IMR-90 (cell line): ENCODE data around the gene MCMBP. TPM values are rescaled to one million over a fixed set of nuclear protein-coding genes. Genes with fewer than 3 reads are reported as not detected.

Source experiments
- ATAC-seq: fragments of 200-7000 bp; cut with Tn5 transposase; 2 replicates; pipeline ENCODE4 v1.9.1; 2020; ENCODE audit warnings: low read depth, mild to moderate bottlenecking, moderate library complexity
- BruUV-seq: library from RNA; stranded (reverse); fragments of 400-500 nt; replicated peaks from 2 replicates; lab custom pipeline; 2021; lab: Mats Ljungman, UMichigan
- CTCF ChIA-PET: fragments of 300-600 bp; formaldehyde crosslinking; extraction: SDS; loops from one replicate; lab custom pipeline; 2021; ENCODE audit warnings: antibody characterized with exemption; lab: Yijun Ruan, JAX
- POLR2A ChIA-PET: fragments of 300-600 bp; sonication (Branson Sonifier 250); formaldehyde crosslinking; loops from one replicate; lab custom pipeline; 2022; ENCODE audit warnings: antibody characterized with exemption; ENCODE audit not compliant: unreplicated experiment; lab: Charles Lee
- DNase-seq: peaks from one replicate; pipeline ENCODE4 v3.0.0; 2013
- H2AFZ ChIP-seq: replicated peaks from 2 replicates; pipeline ENCODE3; 2013; ENCODE audit warnings: low read length, mild to moderate bottlenecking; ENCODE audit not compliant: poor library complexity
- H2AK5ac ChIP-seq: 2 replicates; pipeline ENCODE4 v1.6.1; 2013; ENCODE audit warnings: low read depth, low read length, inconsistent platforms
- H2AK9ac ChIP-seq: replicated peaks from 2 replicates; pipeline ENCODE3; 2013; ENCODE audit warnings: mild to moderate bottlenecking, low read depth, low read length, moderate library complexity; ENCODE audit not compliant: poor library complexity
- H2BK120ac ChIP-seq: 2 replicates; pipeline ENCODE4 v1.6.1; 2013; ENCODE audit warnings: low read depth, low read length, inconsistent platforms
- H2BK15ac ChIP-seq: 3 replicates; pipeline ENCODE4 v1.6.1; 2013; ENCODE audit warnings: low read depth, low read length, inconsistent platforms
- H2BK20ac ChIP-seq: 2 replicates; pipeline ENCODE4 v1.6.1; 2013; ENCODE audit warnings: low read depth, mild to moderate bottlenecking, inconsistent platforms, low read length, moderate library complexity
- H2BK5ac ChIP-seq: 2 replicates; pipeline ENCODE4 v1.6.1; 2013; ENCODE audit warnings: mild to moderate bottlenecking, low read depth, low read length, inconsistent platforms; ENCODE audit not compliant: poor library complexity, severe bottlenecking
- H3K14ac ChIP-seq: replicated peaks from 2 replicates; pipeline ENCODE4 v1.6.1; 2013; ENCODE audit warnings: low read depth, low read length, inconsistent platforms
- H3K18ac ChIP-seq: 2 replicates; pipeline ENCODE4 v1.6.1; 2013; ENCODE audit warnings: low read depth, low read length, control low read depth
- H3K23ac ChIP-seq: 2 replicates; pipeline ENCODE4 v1.6.1; 2013; ENCODE audit warnings: low read depth, low read length, inconsistent platforms
- H3K27ac ChIP-seq: 2 replicates; pipeline ENCODE4 v1.5.1; 2013; ENCODE audit warnings: mild to moderate bottlenecking, control low read depth, low read length; ENCODE audit not compliant: insufficient read depth
- H3K27me3 ChIP-seq: 2 replicates; pipeline ENCODE4 v1.6.1; 2013; ENCODE audit warnings: low read length; ENCODE audit not compliant: control insufficient read depth, insufficient read depth
- H3K36me3 ChIP-seq: 2 replicates; pipeline ENCODE4 v1.6.1; 2013; ENCODE audit warnings: low read length, mixed read lengths; ENCODE audit not compliant: control insufficient read depth, insufficient read depth
- H3K4ac ChIP-seq: 2 replicates; pipeline ENCODE4 v1.6.1; 2013; ENCODE audit warnings: low read depth, low read length, inconsistent platforms
- H3K4me1 ChIP-seq: 2 replicates; pipeline ENCODE4 v1.6.1; 2013; ENCODE audit warnings: low read length, mixed read lengths; ENCODE audit not compliant: control insufficient read depth, insufficient read depth
- H3K4me2 ChIP-seq: 2 replicates; pipeline ENCODE4 v1.6.1; 2013; ENCODE audit warnings: low read depth, mild to moderate bottlenecking, control low read depth, low read length, moderate library complexity
- H3K4me3 ChIP-seq: 2 replicates; pipeline ENCODE4 v1.5.1; 2013; ENCODE audit warnings: low read depth, mild to moderate bottlenecking, control low read depth, low read length, moderate library complexity; ENCODE audit not compliant: insufficient read depth
- H3K56ac ChIP-seq: 2 replicates; pipeline ENCODE4 v1.6.1; 2013; ENCODE audit warnings: low read length, inconsistent platforms; ENCODE audit not compliant: insufficient read depth; ENCODE audit errors: extremely low read depth
- H3K79me1 ChIP-seq, 2 experiments: 2 replicates each; pipeline ENCODE4 v1.6.1; 2013; ENCODE audit warnings: low read length in 2 of 2, inconsistent platforms in 1 of 2, low read depth in 1 of 2
- H3K9ac ChIP-seq: 2 replicates; pipeline ENCODE4 v1.6.1; 2013; ENCODE audit warnings: low read depth, low read length, control low read depth
- H3K9me1 ChIP-seq: 2 replicates; pipeline ENCODE4 v1.6.1; 2013; ENCODE audit warnings: low read length, inconsistent platforms; ENCODE audit not compliant: insufficient read depth
- H3K9me3 ChIP-seq: 2 replicates; pipeline ENCODE4 v1.6.1; 2013; ENCODE audit warnings: low read length; ENCODE audit not compliant: control insufficient read depth, insufficient read depth
- H4K20me1 ChIP-seq: 2 replicates; pipeline ENCODE4 v1.6.1; 2013; ENCODE audit warnings: low read length, inconsistent platforms; ENCODE audit not compliant: insufficient read depth
- H4K5ac ChIP-seq: 2 replicates; pipeline ENCODE4 v1.6.1; 2013; ENCODE audit warnings: mild to moderate bottlenecking, low read depth, low read length, control low read depth
- H4K8ac ChIP-seq, 2 experiments: 2 replicates each; pipeline ENCODE4 v1.6.1; 2013; ENCODE audit warnings: low read depth in 2 of 2, low read length in 2 of 2, control low read depth in 1 of 2, inconsistent platforms in 1 of 2
- H4K91ac ChIP-seq: 2 replicates; pipeline ENCODE4 v1.6.1; 2013; ENCODE audit warnings: low read depth, low read length, inconsistent platforms; ENCODE audit not compliant: insufficient read depth
- BHLHE40 ChIP-seq: fragments of 150-350 bp; IDR thresholded peaks from 2 replicates; pipeline ENCODE4 v1.6.1; 2016; ENCODE audit warnings: mild to moderate bottlenecking, low read depth, low read length
- CEBPB ChIP-seq: IDR thresholded peaks from 2 replicates; pipeline ENCODE4 v1.6.1; 2012; ENCODE audit warnings: low read depth, low read length, improper control_type of control experiment
- CHD1 ChIP-seq: IDR thresholded peaks from 2 replicates; pipeline ENCODE4 v1.6.1; 2012; ENCODE audit warnings: low read depth, low read length, improper control_type of control experiment
- MAFK ChIP-seq: IDR thresholded peaks from 2 replicates; pipeline ENCODE4 v1.6.1; 2012; ENCODE audit warnings: low read depth, low read length, improper control_type of control experiment
- MAZ ChIP-seq: IDR thresholded peaks from 2 replicates; pipeline ENCODE4 v1.6.1; 2012; ENCODE audit warnings: low read depth, mild to moderate bottlenecking, low read length, improper control_type of control experiment, moderate library complexity, borderline replicate concordance
- MXI1 ChIP-seq: IDR thresholded peaks from 2 replicates; pipeline ENCODE4 v1.6.1; 2012; ENCODE audit warnings: low read depth, mild to moderate bottlenecking, low read length, moderate library complexity, borderline replicate concordance
- POLR2A ChIP-seq: IDR thresholded peaks from 2 replicates; pipeline ENCODE4 v1.6.1; 2012; ENCODE audit warnings: mild to moderate bottlenecking, low read depth, low read length
- RAD21 ChIP-seq: IDR thresholded peaks from 2 replicates; pipeline ENCODE4 v1.6.1; 2012; ENCODE audit warnings: low read length, improper control_type of control experiment
- SMC3 ChIP-seq: fragments of 150-350 bp; IDR thresholded peaks from 2 replicates; pipeline ENCODE4 v1.6.1; 2016; ENCODE audit warnings: low read depth, mild to moderate bottlenecking, antibody characterized with exemption, low read length, moderate library complexity
- WGBS, 2 experiments: methylation state at CpG; one replicate each; pipeline versions ENCODE4 v1.1.5 to v1.1.7; 2013; ENCODE audit warnings: missing lambda C conversion rate in 2 of 2; ENCODE audit not compliant: insufficient read length in 1 of 2; ENCODE audit errors: extremely low coverage in 2 of 2; 5-methylcytosine and 5-hydroxymethylcytosine counted together
- dilution Hi-C: fragments of 300-500 bp; cut with HindIII; formaldehyde crosslinking; loops from one replicate; pipeline ENCODE4 v1.14.3; 2018; ENCODE audit warnings: low sequenced_read_pairs; ENCODE audit not compliant: unreplicated experiment
- in situ Hi-C: fragments of 300-500 bp; cut with MboI; formaldehyde crosslinking; loops from 3 replicates; pipeline ENCODE4 v1.14.3; 2019; ENCODE audit warnings: low sequenced_read_pairs, inconsistent platforms, mixed read lengths
- intact Hi-C: fragments of 100-400 bp; cut with micrococcal nuclease; formaldehyde crosslinking; loops from 2 replicates; pipeline ENCODE4 v1.10.0; 2022
- polyA plus RNA-seq, 3 experiments: library from polyadenylated mRNA; depleted of rRNA; stranded (reverse); fragments of >200 nt; gene quantifications; 2 replicates each; pipeline ENCODE4 v1.2.3, GENCODE V29; 2012; ENCODE audit warnings: low replicate concordance in 1 of 3
- total RNA-seq: library from RNA; depleted of rRNA; stranded (reverse); fragments of >200 nt; gene quantifications from 2 replicates; pipeline ENCODE4 v1.2.3, GENCODE V29; 2012
- TF ChIP-seq, protein P1 (sequence below): fragments of 150-350 bp; IDR thresholded peaks from 2 replicates; pipeline ENCODE4 v1.6.1; 2017; ENCODE audit warnings: mild to moderate bottlenecking, antibody characterized with exemption, low read length, low read depth

Gene MCMBP
- total and polyA plus RNA-seq, 2 of the 4 experiments (the other 2 are of a cell fraction): 39.0 to 59.9 TPM

DNA sequence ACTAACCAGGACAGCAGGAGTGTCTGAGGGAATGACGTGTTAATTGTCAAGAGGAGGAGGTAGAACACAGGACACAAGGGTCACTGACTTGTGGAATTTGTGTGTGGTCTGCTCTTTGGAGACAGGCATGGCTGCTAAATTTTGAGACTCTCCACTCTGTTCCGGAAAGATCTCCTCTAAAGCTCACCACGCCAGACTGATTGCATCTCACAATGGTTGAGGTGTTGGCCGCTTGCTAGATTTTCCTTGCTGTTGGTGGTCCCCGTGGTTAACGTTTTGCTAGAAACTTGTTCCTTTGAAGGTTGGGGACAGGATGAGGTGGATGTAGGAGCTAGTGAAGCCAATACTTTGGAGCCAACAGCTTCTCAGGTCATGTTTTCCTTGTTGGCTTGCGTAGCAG is 57.0 kb downstream of the MCMBP start:
- no peak overlapping the region for H3K18ac ChIP-seq
- no TSS peak for BruUV-seq
- H3K27me3 ChIP-seq: no peaks in the 10 kb centered on the region
- H4K5ac ChIP-seq: no peak overlapping the region
- H3K23ac ChIP-seq: no peak overlapping the region
- H4K91ac ChIP-seq: no peak overlapping the region
- CTCF ChIA-PET: no interaction called here
- no peaks in the 10 kb centered on the region for H4K20me1 ChIP-seq
- no peak for ATAC-seq
- in situ Hi-C loops (no loop called here), dilution Hi-C loops (no loop called here), intact Hi-C loops (no loop called here)
- H3K4me1 ChIP-seq: no peaks in the 10 kb centered on the region
- POLR2A ChIA-PET: no interaction called here
- no peak overlapping the region for H2BK120ac ChIP-seq
- H4K8ac ChIP-seq: no peak overlapping the region
- no peak overlapping the region for H3K4me3 ChIP-seq
- H3K9me3 ChIP-seq: no peaks in the 10 kb centered on the region
- no peak overlapping the region for H2AK9ac ChIP-seq
- H3K27ac ChIP-seq: no peak overlapping the region
- H2AK5ac ChIP-seq: no peak overlapping the region
- no peak overlapping the region for H2BK15ac ChIP-seq
- H3K36me3 ChIP-seq: peaks cover 3% of the 10 kb centered on the region; the same call in 1 of the 2 replicates
- H2BK5ac ChIP-seq: no peak overlapping the region
- H3K4me2 ChIP-seq: no peak overlapping the region
- no peak overlapping the region for H2AFZ ChIP-seq
- no peak overlapping the region for H3K14ac ChIP-seq
- H3K9me1 ChIP-seq: peaks cover 6% of the 10 kb centered on the region; the same call in 1 of the 2 replicates
- H3K9ac ChIP-seq: no peak overlapping the region
- WGBS, 2 experiments: 100% methylated on average over 6 of the region's 7 CpGs; no CpG with 5 or more reads in 1 of the 2 experiments
- no peak overlapping the region for H2BK20ac ChIP-seq
- H3K79me1 ChIP-seq: peaks cover 0 to 4% of the 10 kb centered on the region in 2 experiments; a peak in 2 of 4 replicates
- no peak for TF ChIP-seq CEBPB
- TF ChIP-seq MAFK: no peak
- no peak for TF ChIP-seq MAZ
- TF ChIP-seq MXI1: no peak
- TF ChIP-seq, protein P1, sequence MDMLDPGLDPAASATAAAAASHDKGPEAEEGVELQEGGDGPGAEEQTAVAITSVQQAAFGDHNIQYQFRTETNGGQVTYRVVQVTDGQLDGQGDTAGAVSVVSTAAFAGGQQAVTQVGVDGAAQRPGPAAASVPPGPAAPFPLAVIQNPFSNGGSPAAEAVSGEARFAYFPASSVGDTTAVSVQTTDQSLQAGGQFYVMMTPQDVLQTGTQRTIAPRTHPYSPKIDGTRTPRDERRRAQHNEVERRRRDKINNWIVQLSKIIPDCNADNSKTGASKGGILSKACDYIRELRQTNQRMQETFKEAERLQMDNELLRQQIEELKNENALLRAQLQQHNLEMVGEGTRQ: no peak
- no peak for TF ChIP-seq BHLHE40
- no peak for TF ChIP-seq RAD21
- no peak for TF ChIP-seq SMC3
- no peak for TF ChIP-seq CHD1
- no peak for TF ChIP-seq POLR2A
- no peak overlapping the region for H3K4ac ChIP-seq
- no peak overlapping the region for H3K56ac ChIP-seq
- DNase-seq: no peak
